Panc1 (cell line): ENCODE measurements around the gene DMBX1. TPM values are rescaled to one million over a fixed set of nuclear protein-coding genes. Genes with fewer than 3 reads are reported as not detected.

Source experiments
- ATAC-seq: fragments of 200-7000 bp; cut with Tn5 transposase; 2 replicates; pipeline ENCODE4 v1.9.1; 2020; ENCODE audit warnings: mild to moderate bottlenecking, moderate library complexity
- BruUV-seq: library from RNA; stranded (reverse); fragments of 400-500 nt; replicated peaks from 2 replicates; lab custom pipeline; 2021; lab: Mats Ljungman, UMichigan
- CTCF ChIA-PET: fragments of 300-600 bp; sonication (Branson Sonifier 250); formaldehyde crosslinking; loops from one replicate; lab custom pipeline; 2022; ENCODE audit warnings: antibody characterized with exemption; lab: Charles Lee
- POLR2A ChIA-PET: fragments of 300-600 bp; sonication (Branson Sonifier 250); formaldehyde crosslinking; loops from one replicate; lab custom pipeline; 2022; ENCODE audit warnings: antibody characterized with exemption; lab: Charles Lee
- DNase-seq: peaks from one replicate; pipeline ENCODE4 v3.0.0-alpha.2; 2010; ENCODE audit warnings: low read depth, low spot score
- H3K27ac ChIP-seq: 2 replicates; pipeline ENCODE4 v1.5.1; 2011; ENCODE audit warnings: mild to moderate bottlenecking, low read length, inconsistent platforms
- H3K27me3 ChIP-seq: fragments of 200-500 bp; sonication (Bioruptor generic); 2 replicates; pipeline ENCODE4 v1.6.0; 2014; ENCODE audit warnings: low read length, inconsistent platforms; ENCODE audit not compliant: control insufficient read depth, insufficient read depth
- H3K36me3 ChIP-seq: fragments of 200-500 bp; sonication (Bioruptor generic); 2 replicates; pipeline ENCODE4 v1.5.1; 2014; ENCODE audit warnings: inconsistent platforms, mild to moderate bottlenecking, low read length, moderate library complexity; ENCODE audit not compliant: control insufficient read depth, insufficient read depth
- H3K4me1 ChIP-seq: 2 replicates; pipeline ENCODE4 v1.5.1; 2011; ENCODE audit warnings: inconsistent platforms, mild to moderate bottlenecking, low read length, moderate library complexity; ENCODE audit not compliant: control insufficient read depth, insufficient read depth
- H3K4me3 ChIP-seq, 2 experiments: 2 replicates each; pipeline ENCODE4 v1.5.1; 2011 to 2012; ENCODE audit warnings: low read depth in 2 of 2, low read length in 2 of 2, mild to moderate bottlenecking in 2 of 2, inconsistent platforms in 1 of 2, moderate library complexity in 1 of 2
- H3K9me3 ChIP-seq: fragments of 200-500 bp; sonication (Bioruptor generic); 2 replicates; pipeline ENCODE4 v1.5.1; 2014; ENCODE audit warnings: low read depth, mild to moderate bottlenecking, inconsistent platforms, low read length, moderate library complexity; ENCODE audit not compliant: control insufficient read depth, insufficient read depth
- CTCF ChIP-seq: fragments of 450-650 bp; IDR thresholded peaks from 2 replicates; pipeline ENCODE4 v1.5.1; 2017; ENCODE audit warnings: mild to moderate bottlenecking
- POLR2AphosphoS5 ChIP-seq: IDR thresholded peaks from 2 replicates; pipeline ENCODE4 v1.6.1; 2012; ENCODE audit warnings: mild to moderate bottlenecking, low read depth, low read length, moderate library complexity
- REST ChIP-seq, 2 experiments: IDR thresholded peaks; 2 replicates each; pipeline ENCODE4 v1.6.1; 2011 to 2012; ENCODE audit warnings: low read depth in 2 of 2, control low read depth in 1 of 2, low read length in 1 of 2, mild to moderate bottlenecking in 1 of 2, moderate library complexity in 1 of 2; ENCODE audit not compliant: insufficient read depth in 1 of 2
- SIN3A ChIP-seq: IDR thresholded peaks from 2 replicates; pipeline ENCODE4 v1.6.1; 2012; ENCODE audit warnings: low read depth, mild to moderate bottlenecking, low read length, moderate library complexity, borderline replicate concordance; ENCODE audit not compliant: insufficient read depth
- TCF7L2 ChIP-seq: IDR thresholded peaks from 2 replicates; pipeline ENCODE4 v1.6.1; 2011; ENCODE audit warnings: mild to moderate bottlenecking, low read depth, low read length, inconsistent platforms
- in situ Hi-C: cut with HindIII; loops from 2 replicates; pipeline ENCODE4 v1.10.0; 2016; ENCODE audit warnings: low sequenced_read_pairs, low pct_unique_long_range_greater_than_20kb
- intact Hi-C: fragments of 100-400 bp; cut with micrococcal nuclease; formaldehyde crosslinking; loops from one replicate; pipeline ENCODE4 v1.10.0; 2022; ENCODE audit not compliant: unreplicated experiment
- total RNA-seq: library from RNA; stranded (reverse); gene quantifications from one replicate; pipeline ENCODE4 v1.2.1, GENCODE V29; 2021; ENCODE audit not compliant: unreplicated experiment

Gene DMBX1
- total RNA-seq, 1 experiment from 2014 or later, result 0.05 TPM

- POLR2A ChIA-PET, result no interaction called here
- in situ Hi-C loops, result no loop called here
- no TSS peak for BruUV-seq
- intact Hi-C loops, result no loop called here
- Histone ChIP-seq H3K9me3 (no peaks in the 10 kb centered on the region), H3K27me3 (no peaks in the 10 kb centered on the region), H3K4me1 (no peaks in the 10 kb centered on the region; the same call in 1 of the 2 replicates), H3K4me3 (no peak overlapping the region), H3K36me3 (no peaks in the 10 kb centered on the region), H3K27ac (no peak overlapping the region)
- TF ChIP-seq REST (IDR thresholded peaks at IDR 0.05; ENCODE audit: insufficient read depth in 1 of 2, low read depth in 2 of 2, low read length in 1 of 2), result no peak
- TF ChIP-seq POLR2AphosphoS5, result no peak
- no peak for TF ChIP-seq CTCF
- no peak for TF ChIP-seq SIN3A
- TF ChIP-seq TCF7L2, result no peak
- no peak for DNase-seq
- no peak for ATAC-seq
- CTCF ChIA-PET, result interaction anchor here (0.8 to 0.9 kb wide), 2 partner anchors 16 to 39 kb away, joined by 3 to 6 read pairs; no protein-coding TSS in a partner anchor
These were observed 23.9 kb downstream of the DMBX1 start for GRCh38 chr1:46513536-46513935.

- ChIA-PET POLR2A (no interaction called here), CTCF (no interaction called here)
- ATAC-seq (no peak), DNase-seq (no peak)
- Histone ChIP-seq H3K9me3 (no peaks in the 10 kb centered on the region), H3K4me1 (peaks cover 2% of the 10 kb centered on the region; the same call in 1 of the 2 replicates), H3K27ac (no peak overlapping the region), H3K36me3 (no peaks in the 10 kb centered on the region), H3K4me3 (no peak overlapping the region), H3K27me3 (no peaks in the 10 kb centered on the region)
- intact Hi-C loops (no loop called here), in situ Hi-C loops (no loop called here)
- no peak for TF ChIP-seq POLR2AphosphoS5
- no peak for TF ChIP-seq SIN3A
- TF ChIP-seq TCF7L2, result no peak
- no peak for TF ChIP-seq CTCF
- no peak for TF ChIP-seq REST (IDR thresholded peaks at IDR 0.05; ENCODE audit: insufficient read depth in 1 of 2, low read depth in 2 of 2, low read length in 1 of 2)
- BruUV-seq, result no TSS peak
These were observed 25.9 kb downstream of the DMBX1 start for GRCh38 chr1:46515576-46515975.
